Panc1 (cell line): ENCODE measurements around the gene CCDC141. TPM values are rescaled to one million over a fixed set of nuclear protein-coding genes. Genes with fewer than 3 reads are reported as not detected.

Experiments used
- ATAC-seq: fragments of 200-7000 bp; cut with Tn5 transposase; 2 replicates; pipeline ENCODE4 v1.9.1; 2020; ENCODE audit warnings: mild to moderate bottlenecking, moderate library complexity
- BruUV-seq: library from RNA; stranded (reverse); fragments of 400-500 nt; replicated peaks from 2 replicates; lab custom pipeline; 2021; lab: Mats Ljungman, UMichigan
- CTCF ChIA-PET: fragments of 300-600 bp; sonication (Branson Sonifier 250); formaldehyde crosslinking; loops from one replicate; lab custom pipeline; 2022; ENCODE audit warnings: antibody characterized with exemption; lab: Charles Lee
- POLR2A ChIA-PET: fragments of 300-600 bp; sonication (Branson Sonifier 250); formaldehyde crosslinking; loops from one replicate; lab custom pipeline; 2022; ENCODE audit warnings: antibody characterized with exemption; lab: Charles Lee
- DNase-seq: peaks from one replicate; pipeline ENCODE4 v3.0.0-alpha.2; 2010; ENCODE audit warnings: low read depth, low spot score
- H3K27ac ChIP-seq: 2 replicates; pipeline ENCODE4 v1.5.1; 2011; ENCODE audit warnings: mild to moderate bottlenecking, low read length, inconsistent platforms
- H3K27me3 ChIP-seq: fragments of 200-500 bp; sonication (Bioruptor generic); 2 replicates; pipeline ENCODE4 v1.6.0; 2014; ENCODE audit warnings: low read length, inconsistent platforms; ENCODE audit not compliant: control insufficient read depth, insufficient read depth
- H3K36me3 ChIP-seq: fragments of 200-500 bp; sonication (Bioruptor generic); 2 replicates; pipeline ENCODE4 v1.5.1; 2014; ENCODE audit warnings: inconsistent platforms, mild to moderate bottlenecking, low read length, moderate library complexity; ENCODE audit not compliant: control insufficient read depth, insufficient read depth
- H3K4me1 ChIP-seq: 2 replicates; pipeline ENCODE4 v1.5.1; 2011; ENCODE audit warnings: inconsistent platforms, mild to moderate bottlenecking, low read length, moderate library complexity; ENCODE audit not compliant: control insufficient read depth, insufficient read depth
- H3K4me3 ChIP-seq, 2 experiments: 2 replicates each; pipeline ENCODE4 v1.5.1; 2011 to 2012; ENCODE audit warnings: low read depth in 2 of 2, low read length in 2 of 2, mild to moderate bottlenecking in 2 of 2, inconsistent platforms in 1 of 2, moderate library complexity in 1 of 2
- H3K9me3 ChIP-seq: fragments of 200-500 bp; sonication (Bioruptor generic); 2 replicates; pipeline ENCODE4 v1.5.1; 2014; ENCODE audit warnings: low read depth, mild to moderate bottlenecking, inconsistent platforms, low read length, moderate library complexity; ENCODE audit not compliant: control insufficient read depth, insufficient read depth
- POLR2AphosphoS5 ChIP-seq: IDR thresholded peaks from 2 replicates; pipeline ENCODE4 v1.6.1; 2012; ENCODE audit warnings: mild to moderate bottlenecking, low read depth, low read length, moderate library complexity
- SIN3A ChIP-seq: IDR thresholded peaks from 2 replicates; pipeline ENCODE4 v1.6.1; 2012; ENCODE audit warnings: low read depth, mild to moderate bottlenecking, low read length, moderate library complexity, borderline replicate concordance; ENCODE audit not compliant: insufficient read depth
- TCF7L2 ChIP-seq: IDR thresholded peaks from 2 replicates; pipeline ENCODE4 v1.6.1; 2011; ENCODE audit warnings: mild to moderate bottlenecking, low read depth, low read length, inconsistent platforms
- in situ Hi-C: cut with HindIII; loops from 2 replicates; pipeline ENCODE4 v1.10.0; 2016; ENCODE audit warnings: low sequenced_read_pairs, low pct_unique_long_range_greater_than_20kb
- intact Hi-C: fragments of 100-400 bp; cut with micrococcal nuclease; formaldehyde crosslinking; loops from one replicate; pipeline ENCODE4 v1.10.0; 2022; ENCODE audit not compliant: unreplicated experiment
- total RNA-seq: library from RNA; stranded (reverse); gene quantifications from one replicate; pipeline ENCODE4 v1.2.1, GENCODE V29; 2021; ENCODE audit not compliant: unreplicated experiment
- TF ChIP-seq, protein P1 (sequence below): fragments of 450-650 bp; IDR thresholded peaks from 2 replicates; pipeline ENCODE4 v1.5.1; 2017; ENCODE audit warnings: mild to moderate bottlenecking
- TF ChIP-seq, protein P2 (sequence below), 2 experiments: IDR thresholded peaks; 2 replicates each; pipeline ENCODE4 v1.6.1; 2011 to 2012; ENCODE audit warnings: low read depth in 2 of 2, control low read depth in 1 of 2, low read length in 1 of 2, mild to moderate bottlenecking in 1 of 2, moderate library complexity in 1 of 2; ENCODE audit not compliant: insufficient read depth in 1 of 2

The CCDC141 gene
- total RNA-seq, 1 experiment from 2014 or later: 0.10 TPM

DNA sequence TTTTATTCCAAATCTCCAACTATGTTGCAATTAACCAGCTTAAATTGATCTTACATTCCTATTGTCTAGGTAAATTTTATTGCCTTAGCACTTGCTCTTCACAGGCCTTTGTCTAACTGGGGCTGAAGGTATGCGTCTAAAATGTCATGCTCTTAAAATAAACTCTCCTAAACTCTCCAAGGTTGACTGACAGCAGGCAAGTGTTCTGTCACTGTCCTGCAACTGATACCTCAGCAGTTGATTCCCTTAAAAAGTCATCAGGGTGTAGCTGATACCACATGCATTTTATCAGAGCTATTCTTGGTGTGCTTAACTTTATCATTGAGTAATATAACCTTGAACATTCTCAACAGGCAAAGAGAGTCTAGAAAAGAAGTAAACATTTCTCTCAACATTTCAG, 243.4 kb downstream of the CCDC141 start:
- intact Hi-C loops: no loop called here
- no peak for DNase-seq
- Histone ChIP-seq H3K4me3 (no peak overlapping the region), H3K27me3 (no peaks in the 10 kb centered on the region), H3K36me3 (no peaks in the 10 kb centered on the region), H3K27ac (no peak overlapping the region), H3K4me1 (no peaks in the 10 kb centered on the region), H3K9me3 (no peaks in the 10 kb centered on the region)
- BruUV-seq: no TSS peak
- ATAC-seq: no peak
- in situ Hi-C loops: no loop called here
- ChIA-PET CTCF (no interaction called here), POLR2A (no interaction called here)
- TF ChIP-seq POLR2AphosphoS5 (no peak), TCF7L2 (no peak)
- TF ChIP-seq, protein P1, sequence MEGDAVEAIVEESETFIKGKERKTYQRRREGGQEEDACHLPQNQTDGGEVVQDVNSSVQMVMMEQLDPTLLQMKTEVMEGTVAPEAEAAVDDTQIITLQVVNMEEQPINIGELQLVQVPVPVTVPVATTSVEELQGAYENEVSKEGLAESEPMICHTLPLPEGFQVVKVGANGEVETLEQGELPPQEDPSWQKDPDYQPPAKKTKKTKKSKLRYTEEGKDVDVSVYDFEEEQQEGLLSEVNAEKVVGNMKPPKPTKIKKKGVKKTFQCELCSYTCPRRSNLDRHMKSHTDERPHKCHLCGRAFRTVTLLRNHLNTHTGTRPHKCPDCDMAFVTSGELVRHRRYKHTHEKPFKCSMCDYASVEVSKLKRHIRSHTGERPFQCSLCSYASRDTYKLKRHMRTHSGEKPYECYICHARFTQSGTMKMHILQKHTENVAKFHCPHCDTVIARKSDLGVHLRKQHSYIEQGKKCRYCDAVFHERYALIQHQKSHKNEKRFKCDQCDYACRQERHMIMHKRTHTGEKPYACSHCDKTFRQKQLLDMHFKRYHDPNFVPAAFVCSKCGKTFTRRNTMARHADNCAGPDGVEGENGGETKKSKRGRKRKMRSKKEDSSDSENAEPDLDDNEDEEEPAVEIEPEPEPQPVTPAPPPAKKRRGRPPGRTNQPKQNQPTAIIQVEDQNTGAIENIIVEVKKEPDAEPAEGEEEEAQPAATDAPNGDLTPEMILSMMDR: no peak
- TF ChIP-seq, protein P2, sequence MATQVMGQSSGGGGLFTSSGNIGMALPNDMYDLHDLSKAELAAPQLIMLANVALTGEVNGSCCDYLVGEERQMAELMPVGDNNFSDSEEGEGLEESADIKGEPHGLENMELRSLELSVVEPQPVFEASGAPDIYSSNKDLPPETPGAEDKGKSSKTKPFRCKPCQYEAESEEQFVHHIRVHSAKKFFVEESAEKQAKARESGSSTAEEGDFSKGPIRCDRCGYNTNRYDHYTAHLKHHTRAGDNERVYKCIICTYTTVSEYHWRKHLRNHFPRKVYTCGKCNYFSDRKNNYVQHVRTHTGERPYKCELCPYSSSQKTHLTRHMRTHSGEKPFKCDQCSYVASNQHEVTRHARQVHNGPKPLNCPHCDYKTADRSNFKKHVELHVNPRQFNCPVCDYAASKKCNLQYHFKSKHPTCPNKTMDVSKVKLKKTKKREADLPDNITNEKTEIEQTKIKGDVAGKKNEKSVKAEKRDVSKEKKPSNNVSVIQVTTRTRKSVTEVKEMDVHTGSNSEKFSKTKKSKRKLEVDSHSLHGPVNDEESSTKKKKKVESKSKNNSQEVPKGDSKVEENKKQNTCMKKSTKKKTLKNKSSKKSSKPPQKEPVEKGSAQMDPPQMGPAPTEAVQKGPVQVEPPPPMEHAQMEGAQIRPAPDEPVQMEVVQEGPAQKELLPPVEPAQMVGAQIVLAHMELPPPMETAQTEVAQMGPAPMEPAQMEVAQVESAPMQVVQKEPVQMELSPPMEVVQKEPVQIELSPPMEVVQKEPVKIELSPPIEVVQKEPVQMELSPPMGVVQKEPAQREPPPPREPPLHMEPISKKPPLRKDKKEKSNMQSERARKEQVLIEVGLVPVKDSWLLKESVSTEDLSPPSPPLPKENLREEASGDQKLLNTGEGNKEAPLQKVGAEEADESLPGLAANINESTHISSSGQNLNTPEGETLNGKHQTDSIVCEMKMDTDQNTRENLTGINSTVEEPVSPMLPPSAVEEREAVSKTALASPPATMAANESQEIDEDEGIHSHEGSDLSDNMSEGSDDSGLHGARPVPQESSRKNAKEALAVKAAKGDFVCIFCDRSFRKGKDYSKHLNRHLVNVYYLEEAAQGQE (IDR thresholded peaks at IDR 0.05; ENCODE audit: insufficient read depth in 1 of 2, low read depth in 2 of 2, low read length in 1 of 2): no peak

DNA sequence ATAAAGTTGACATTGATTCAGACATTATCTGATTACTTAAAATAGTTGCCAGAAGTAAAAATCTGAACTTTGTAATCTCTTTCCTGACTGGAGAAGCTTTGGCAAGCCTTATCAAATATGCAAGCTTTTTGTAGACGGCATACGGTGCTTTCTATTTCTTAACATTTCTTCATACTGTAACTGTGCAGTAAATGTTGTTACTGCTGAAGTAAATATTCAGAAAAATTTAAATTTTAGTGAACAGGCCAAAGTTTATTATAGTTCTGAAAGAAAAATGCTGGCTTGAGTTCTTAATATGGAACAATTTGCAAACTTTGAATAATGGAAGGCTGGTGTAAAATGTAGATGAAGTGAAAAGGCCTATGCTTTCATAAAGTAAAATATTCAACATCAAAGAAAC, 244.5 kb downstream of the CCDC141 start:
- BruUV-seq: no TSS peak
- POLR2A ChIA-PET: no interaction called here
- DNase-seq (no peak), ATAC-seq (no peak)
- no peaks in the 10 kb centered on the region for H3K36me3 ChIP-seq
- no peaks in the 10 kb centered on the region for H3K4me1 ChIP-seq
- H3K9me3 ChIP-seq: no peaks in the 10 kb centered on the region
- TF ChIP-seq, protein P1: no peak
- no peak for TF ChIP-seq TCF7L2
- no peak for TF ChIP-seq POLR2AphosphoS5
- TF ChIP-seq, protein P2 (IDR thresholded peaks at IDR 0.05; ENCODE audit: insufficient read depth in 1 of 2, low read depth in 2 of 2, low read length in 1 of 2): no peak
- no peak for TF ChIP-seq SIN3A
- no peak overlapping the region for H3K27ac ChIP-seq
- H3K4me3 ChIP-seq: no peak overlapping the region
- intact Hi-C loops: no loop called here
- H3K27me3 ChIP-seq: no peaks in the 10 kb centered on the region
- CTCF ChIA-PET: no interaction called here
- in situ Hi-C loops: no loop called here
